ENCODE data around the gene HAGHL.
"Not testable (repeated sequence)": the region's sequence is repeated elsewhere in the genome, so short reads cannot be mapped to it uniquely, and the experiment has no call there.

The HAGHL gene

DNA sequence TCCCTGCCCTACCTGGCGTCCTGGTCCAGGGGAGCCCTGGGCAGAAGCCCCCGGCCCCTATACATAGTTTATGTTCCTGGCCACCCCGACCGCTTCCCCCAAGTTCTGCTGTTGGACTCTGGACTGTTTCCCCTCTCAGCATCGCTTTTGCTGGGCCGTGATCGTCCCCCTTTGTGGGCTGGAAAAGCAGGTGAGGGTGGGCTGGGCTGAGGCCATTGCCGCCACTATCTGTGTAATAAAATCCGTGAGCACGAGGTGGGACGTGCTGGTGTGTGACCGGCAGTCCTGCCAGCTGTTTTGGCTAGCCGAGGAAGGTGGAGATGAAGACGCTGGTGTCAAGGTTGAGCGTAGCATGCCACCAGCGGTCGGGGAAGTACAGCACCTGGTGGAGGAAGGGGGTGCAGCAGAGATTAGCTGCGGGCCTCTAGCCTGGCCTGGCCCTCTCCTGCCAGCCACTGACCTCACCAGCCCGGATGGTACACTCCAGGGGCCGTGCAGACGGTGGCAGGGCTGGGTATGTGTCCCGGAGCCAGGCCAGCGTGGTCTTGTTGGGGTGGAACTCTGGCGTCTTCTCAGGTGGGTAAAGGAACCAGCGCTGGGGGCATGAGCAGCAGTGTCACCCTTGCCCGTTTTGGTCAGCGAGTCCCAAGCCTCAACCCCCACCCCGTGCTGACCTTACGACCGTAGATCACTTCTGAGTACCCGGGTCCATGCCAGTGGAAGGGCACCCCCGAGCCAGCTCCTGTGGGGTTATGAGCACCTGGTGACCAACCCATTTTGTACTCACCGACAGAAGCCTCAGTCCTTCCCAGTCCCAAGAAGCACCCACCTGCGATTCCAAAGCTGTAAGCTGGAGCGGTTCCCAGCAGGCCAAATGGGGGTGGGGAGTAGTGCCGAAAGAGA, 44.2 kb upstream of the HAGHL start:
- Histone ChIP-seq H3K27me3 (ENCODE audit: control insufficient read depth, insufficient read depth, low read length) (no peaks in the 10 kb centered on the region), H3K4me1 (ENCODE audit: control insufficient read depth, insufficient read depth, low read length) (peaks cover 3% of the 10 kb centered on the region), H3K36me3 (ENCODE audit: control insufficient read depth, insufficient read depth, low read length) (peaks cover 39% of the 10 kb centered on the region), H3K9me3 (ENCODE audit: control insufficient read depth, insufficient read depth, low read length) (no peaks in the 10 kb centered on the region), H3K9ac (ENCODE audit: low read depth, low read length) (no peak overlapping the region), H3K4me3 (ENCODE audit: low read depth, low read length) (peak overlapping the region; percentile 75)

DNA sequence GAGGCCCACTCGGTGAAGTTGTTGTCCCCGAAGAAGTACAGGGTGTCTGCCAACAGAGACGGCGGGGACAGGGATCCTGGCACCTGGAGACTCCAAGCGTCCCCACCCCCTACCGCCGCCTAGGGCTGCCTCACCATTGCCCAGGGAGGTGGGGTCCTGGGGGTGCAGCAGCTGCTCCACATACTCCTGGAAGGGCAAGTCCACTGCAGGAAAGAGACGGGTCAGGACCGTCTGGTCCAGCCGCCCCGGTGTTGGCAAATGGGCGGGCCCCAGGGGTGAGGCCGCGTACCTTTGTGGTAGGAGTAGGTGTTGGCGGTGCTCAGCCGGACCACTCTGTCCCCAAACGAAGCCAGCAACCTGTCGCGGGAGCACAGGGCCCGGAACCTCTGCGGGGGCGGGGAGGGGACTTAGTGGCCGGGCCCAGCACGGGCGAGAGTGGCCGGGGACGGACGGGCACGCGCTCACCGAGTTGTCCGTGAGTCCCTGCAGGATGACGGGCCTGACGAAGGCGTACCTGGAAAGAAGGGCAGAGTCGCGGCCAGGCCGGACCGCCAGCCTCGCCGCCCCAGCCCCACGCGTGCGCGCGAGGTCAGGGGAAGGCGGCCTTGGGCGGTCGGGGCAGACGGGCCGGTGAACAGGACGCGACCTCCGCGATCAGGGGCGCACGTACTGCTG, 43.4 kb upstream of the HAGHL start:
- Histone ChIP-seq H3K9ac (ENCODE audit: low read depth, low read length) (peak overlapping the region; percentile 70), H3K36me3 (ENCODE audit: control insufficient read depth, insufficient read depth, low read length) (peaks cover 39% of the 10 kb centered on the region), H3K4me1 (ENCODE audit: control insufficient read depth, insufficient read depth, low read length) (peaks cover 3% of the 10 kb centered on the region), H3K27me3 (ENCODE audit: control insufficient read depth, insufficient read depth, low read length) (no peaks in the 10 kb centered on the region), H3K4me3 (ENCODE audit: low read depth, low read length) (peak overlapping the region; percentile 75), H3K9me3 (ENCODE audit: control insufficient read depth, insufficient read depth, low read length) (no peaks in the 10 kb centered on the region)

DNA sequence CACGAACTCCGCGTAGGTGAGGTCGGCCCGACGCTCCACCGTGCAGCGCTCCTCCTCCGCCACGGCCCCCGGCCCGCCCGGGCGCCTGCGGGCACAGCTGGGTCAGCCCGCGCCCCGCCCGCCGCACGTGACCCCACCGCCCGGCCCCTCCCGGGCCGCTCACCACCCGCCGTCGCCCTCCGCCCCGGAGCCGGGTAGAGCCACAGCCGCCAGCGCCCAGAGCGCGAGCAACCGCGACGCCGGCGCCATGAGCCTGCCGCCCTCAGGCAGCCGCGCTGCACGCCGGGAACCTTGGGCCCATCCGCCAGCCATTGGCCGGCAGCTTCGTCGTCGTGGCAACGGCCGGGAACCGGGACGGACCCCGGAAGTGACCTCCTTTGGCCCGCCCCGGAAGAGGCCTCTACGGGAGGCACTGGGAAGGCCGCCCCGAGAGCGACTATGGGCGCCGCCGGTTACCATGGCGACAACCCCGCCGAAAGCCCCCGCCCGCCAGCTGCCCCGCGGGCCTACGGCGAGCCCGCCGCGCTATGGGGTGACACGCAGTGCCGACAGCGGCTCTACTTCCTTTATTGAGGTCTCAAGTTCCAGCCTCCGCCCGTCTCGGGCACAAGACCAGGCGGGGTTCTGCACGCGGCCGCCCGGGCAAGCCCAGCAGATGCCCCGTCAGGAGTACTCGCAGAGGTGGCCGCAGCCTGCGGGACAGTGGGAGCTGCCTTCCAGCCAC, 42.7 kb upstream of the HAGHL start, which contains the start of gene JMJD8:
TSS of gene JMJD8 (minus strand) at position 264 of the 724 bp plus-strand sequence. CDS start at position 249, 15 bp downstream.
- peak within 1 kb of the TSS; percentile 75 for H3K4me3 ChIP-seq (ENCODE audit: low read depth, low read length)
- no peaks in the 10 kb centered on the region for H3K27me3 ChIP-seq (ENCODE audit: control insufficient read depth, insufficient read depth, low read length)
- H3K9me3 ChIP-seq (ENCODE audit: control insufficient read depth, insufficient read depth, low read length): no peaks in the 10 kb centered on the region
- H3K36me3 ChIP-seq (ENCODE audit: control insufficient read depth, insufficient read depth, low read length): peaks cover 39% of the 10 kb centered on the region
- H3K4me1 ChIP-seq (ENCODE audit: control insufficient read depth, insufficient read depth, low read length): peaks cover 3% of the 10 kb centered on the region
- peak within 1 kb of the TSS; percentile 70 for H3K9ac ChIP-seq (ENCODE audit: low read depth, low read length)

DNA sequence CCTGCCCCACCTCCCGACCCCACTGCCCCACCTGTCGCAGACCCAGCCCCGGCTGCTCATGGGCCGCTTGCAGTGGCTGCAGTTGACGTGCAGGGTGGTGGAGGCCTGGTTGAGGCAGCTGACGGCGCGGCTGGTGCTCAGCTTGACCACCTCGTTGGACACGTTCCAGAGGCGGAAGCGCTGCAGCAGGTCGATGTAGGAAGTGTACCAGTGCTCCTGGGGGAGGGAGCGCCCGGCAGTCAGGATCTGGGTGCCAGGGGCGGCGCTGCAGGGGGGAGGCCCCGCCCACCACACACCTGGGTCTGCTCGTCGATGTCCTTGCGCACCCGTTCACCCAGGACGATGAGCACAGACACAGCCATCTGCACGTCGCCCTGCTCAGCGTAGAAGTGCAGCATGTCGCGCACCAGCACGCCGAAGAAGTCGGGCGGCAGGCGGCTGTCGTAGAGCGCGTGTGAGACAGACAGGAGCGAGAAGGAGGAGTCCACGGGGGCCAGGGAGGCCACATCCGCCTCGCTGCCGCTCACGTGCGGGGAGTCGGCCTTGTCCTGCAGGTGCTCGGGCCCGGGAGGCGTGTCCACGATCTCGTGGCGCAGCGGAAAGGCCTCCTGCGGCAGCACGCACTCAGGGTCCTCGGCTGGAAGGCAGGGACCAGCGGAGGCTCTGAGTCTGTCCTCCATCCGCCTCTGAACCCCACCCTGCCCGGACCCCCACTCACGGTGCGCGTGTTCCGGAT, 41.8 kb upstream of the HAGHL start:
- H3K4me3 ChIP-seq (ENCODE audit: low read depth, low read length): no peak overlapping the region
- H3K27me3 ChIP-seq (ENCODE audit: control insufficient read depth, insufficient read depth, low read length): no peaks in the 10 kb centered on the region
- peaks cover 3% of the 10 kb centered on the region for H3K4me1 ChIP-seq (ENCODE audit: control insufficient read depth, insufficient read depth, low read length)
- H3K9me3 ChIP-seq (ENCODE audit: control insufficient read depth, insufficient read depth, low read length): no peaks in the 10 kb centered on the region
- H3K9ac ChIP-seq (ENCODE audit: low read depth, low read length): no peak overlapping the region
- H3K36me3 ChIP-seq (ENCODE audit: control insufficient read depth, insufficient read depth, low read length): peaks cover 39% of the 10 kb centered on the region

DNA sequence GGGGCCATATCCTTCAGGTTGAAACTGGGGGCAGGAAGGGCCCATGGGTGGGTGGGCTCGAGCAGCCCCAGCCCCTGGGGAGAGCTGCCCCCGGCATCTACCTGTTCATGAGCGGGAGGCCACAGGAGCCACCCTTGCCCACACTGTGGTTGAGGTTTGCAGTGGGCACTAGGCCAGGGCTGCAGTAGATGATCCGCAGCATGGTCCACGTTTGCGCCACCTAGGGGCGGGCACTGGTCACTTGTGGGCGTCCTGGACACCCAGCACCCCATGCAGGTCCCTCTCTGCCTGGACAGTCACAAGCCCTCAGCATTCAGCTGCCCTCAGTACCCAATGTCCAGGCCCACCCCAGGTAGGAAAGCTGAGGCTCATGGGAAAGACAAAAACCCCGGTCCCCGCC, 40.9 kb upstream of the HAGHL start:
- Histone ChIP-seq H3K36me3 (ENCODE audit: control insufficient read depth, insufficient read depth, low read length) (peaks cover 39% of the 10 kb centered on the region), H3K27me3 (ENCODE audit: control insufficient read depth, insufficient read depth, low read length) (peaks cover under 1% of the 10 kb centered on the region), H3K4me1 (ENCODE audit: control insufficient read depth, insufficient read depth, low read length) (peaks cover 3% of the 10 kb centered on the region), H3K9ac (ENCODE audit: low read depth, low read length) (no peak overlapping the region), H3K4me3 (ENCODE audit: low read depth, low read length) (no peak overlapping the region), H3K9me3 (ENCODE audit: control insufficient read depth, insufficient read depth, low read length) (no peaks in the 10 kb centered on the region)

DNA sequence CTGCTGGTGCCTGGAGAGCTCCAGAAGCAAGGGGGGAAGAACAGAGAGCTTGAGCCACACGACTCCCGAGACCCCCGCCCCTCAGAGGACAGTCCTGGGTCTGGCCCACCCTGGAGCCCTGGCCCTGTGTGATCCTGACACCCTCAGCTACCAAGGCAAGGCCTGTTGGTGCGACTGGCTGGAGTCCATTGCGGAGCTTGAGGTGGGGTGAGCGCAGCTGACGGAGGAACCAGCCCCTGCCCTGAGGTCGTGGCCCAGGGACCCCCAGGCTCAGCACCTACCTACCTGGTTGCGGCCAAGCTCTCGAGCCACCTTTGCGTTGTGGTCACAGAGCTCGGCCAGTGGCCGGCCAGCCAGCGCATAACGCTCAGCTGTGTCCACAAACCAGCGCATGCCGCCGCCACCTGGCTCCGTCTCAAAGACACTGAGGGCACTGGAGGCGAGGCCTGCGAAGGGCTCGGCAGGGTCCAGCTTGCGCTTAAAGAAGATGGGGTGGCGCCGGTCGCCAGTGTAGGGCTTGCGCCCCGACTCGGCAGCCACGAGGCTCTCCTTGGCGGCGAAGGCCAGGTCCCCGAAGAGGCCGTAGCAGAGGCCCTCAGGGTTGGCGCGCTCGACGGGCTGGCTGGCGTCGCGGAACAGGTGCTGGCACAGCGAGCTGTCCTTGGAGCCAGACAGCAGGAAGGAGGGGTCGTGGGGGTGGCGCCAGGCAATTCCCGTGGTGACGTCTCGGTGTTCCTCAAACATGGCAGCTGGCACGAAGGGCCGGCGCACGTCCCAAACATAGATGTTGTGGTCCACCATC, 40.2 kb upstream of the HAGHL start:
- Histone ChIP-seq H3K36me3 (ENCODE audit: control insufficient read depth, insufficient read depth, low read length) (peaks cover 36% of the 10 kb centered on the region), H3K4me3 (ENCODE audit: low read depth, low read length) (no peak overlapping the region), H3K4me1 (ENCODE audit: control insufficient read depth, insufficient read depth, low read length) (peaks cover 3% of the 10 kb centered on the region), H3K9me3 (ENCODE audit: control insufficient read depth, insufficient read depth, low read length) (no peaks in the 10 kb centered on the region), H3K27me3 (ENCODE audit: control insufficient read depth, insufficient read depth, low read length) (peaks cover 4% of the 10 kb centered on the region), H3K9ac (ENCODE audit: low read depth, low read length) (no peak overlapping the region)

DNA sequence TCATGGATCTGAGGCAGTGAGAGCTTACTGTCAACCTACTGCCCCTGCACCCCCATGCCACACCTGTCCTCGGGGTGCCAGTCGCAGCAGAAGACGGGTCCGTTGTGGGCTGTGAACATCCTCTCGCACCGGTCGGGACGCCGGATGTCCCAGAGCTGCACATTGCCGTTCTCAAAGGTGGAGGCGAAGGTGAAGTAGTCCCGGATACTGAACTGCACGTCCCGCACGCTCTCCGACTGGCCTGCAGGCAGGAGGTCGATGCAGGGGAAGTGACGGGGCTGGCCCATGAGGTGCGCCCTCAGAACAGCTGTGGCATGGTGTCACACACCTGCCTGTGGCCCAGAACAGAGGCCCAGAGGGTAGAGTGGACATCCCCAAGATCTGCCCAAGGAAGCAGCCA, 39.4 kb upstream of the HAGHL start:
- Histone ChIP-seq H3K36me3 (ENCODE audit: control insufficient read depth, insufficient read depth, low read length) (peaks cover 28% of the 10 kb centered on the region), H3K27me3 (ENCODE audit: control insufficient read depth, insufficient read depth, low read length) (peaks cover 12% of the 10 kb centered on the region), H3K4me1 (ENCODE audit: control insufficient read depth, insufficient read depth, low read length) (peaks cover 3% of the 10 kb centered on the region), H3K9ac (ENCODE audit: low read depth, low read length) (no peak overlapping the region), H3K9me3 (ENCODE audit: control insufficient read depth, insufficient read depth, low read length) (no peaks in the 10 kb centered on the region), H3K4me3 (ENCODE audit: low read depth, low read length) (no peak overlapping the region)

DNA sequence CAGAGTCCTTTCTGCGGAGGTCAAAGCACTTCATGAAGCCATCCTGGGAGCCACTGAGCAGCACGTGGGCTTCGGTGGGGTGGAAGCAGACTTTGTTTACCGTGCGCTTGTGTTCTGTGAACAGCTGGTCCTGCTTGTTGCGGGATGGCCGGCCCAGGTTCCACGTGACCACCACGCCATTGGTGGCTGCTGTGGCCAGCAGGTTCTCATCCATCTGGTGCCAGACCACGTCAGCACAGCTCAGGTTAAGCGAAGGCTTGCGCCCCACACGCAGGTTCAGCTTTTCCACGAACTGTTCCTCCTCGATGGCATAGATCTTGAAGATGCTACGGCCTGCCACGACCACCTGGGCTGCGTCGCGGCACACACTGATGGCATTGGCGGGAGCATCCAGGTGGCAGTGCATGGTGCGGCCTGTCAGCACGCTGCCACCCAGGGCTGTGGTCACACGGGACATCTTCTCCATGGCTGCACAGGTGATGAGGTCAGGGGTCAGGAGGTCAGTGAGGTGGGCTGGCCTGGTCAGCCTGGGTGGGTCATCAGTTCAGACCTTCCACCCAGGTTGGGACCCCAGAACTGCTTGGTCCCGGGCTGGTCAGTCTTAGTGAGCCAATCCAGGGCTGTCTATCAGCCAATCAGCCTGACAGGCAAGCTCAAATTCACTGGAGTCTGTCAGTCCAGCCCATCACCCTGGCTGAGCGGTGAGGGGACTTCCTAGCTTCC, 37.6 kb upstream of the HAGHL start:
- peak overlapping the region; percentile 84 for H3K4me3 ChIP-seq (ENCODE audit: low read depth, low read length)
- no peaks in the 10 kb centered on the region for H3K4me1 ChIP-seq (ENCODE audit: control insufficient read depth, insufficient read depth, low read length)

DNA sequence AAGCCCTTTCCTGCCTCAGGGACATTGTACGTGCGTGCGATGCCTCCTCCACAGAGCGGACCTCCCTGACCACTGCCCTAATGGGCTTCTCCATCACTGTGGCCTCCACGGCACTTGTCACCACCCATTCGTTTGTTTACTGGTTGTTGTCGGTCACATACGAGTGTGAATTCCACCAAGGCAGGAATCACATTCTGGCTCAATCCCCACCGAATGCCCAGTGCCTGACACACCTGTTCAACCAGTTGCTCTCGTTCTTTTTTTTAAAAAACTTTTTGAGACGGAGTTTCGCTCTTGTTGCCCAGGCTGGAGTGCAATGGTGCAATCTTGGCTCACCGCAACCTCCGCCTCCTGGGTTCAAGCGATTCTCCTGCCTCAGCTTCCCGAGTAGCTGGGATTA, 35.7 kb upstream of the HAGHL start:
- H3K9me3 ChIP-seq (ENCODE audit: control insufficient read depth, insufficient read depth, low read length); H3K4me3 ChIP-seq (ENCODE audit: low read depth, low read length); H3K36me3 ChIP-seq (ENCODE audit: control insufficient read depth, insufficient read depth, low read length); H3K4me1 ChIP-seq (ENCODE audit: control insufficient read depth, insufficient read depth, low read length); H3K9ac ChIP-seq (ENCODE audit: low read depth, low read length): not testable (repeated sequence)
- H3K27me3 ChIP-seq (ENCODE audit: control insufficient read depth, insufficient read depth, low read length): peaks cover 36% of the 10 kb centered on the region

More for the DNA sequence above, 37.6 kb upstream of the HAGHL start:
- peak overlapping the region; percentile 77 for H3K9ac ChIP-seq (ENCODE audit: low read depth, low read length)
- peaks cover 18% of the 10 kb centered on the region for H3K36me3 ChIP-seq (ENCODE audit: control insufficient read depth, insufficient read depth, low read length)
- peaks cover 21% of the 10 kb centered on the region for H3K27me3 ChIP-seq (ENCODE audit: control insufficient read depth, insufficient read depth, low read length)
- H3K9me3 ChIP-seq (ENCODE audit: control insufficient read depth, insufficient read depth, low read length): no peaks in the 10 kb centered on the region

DNA sequence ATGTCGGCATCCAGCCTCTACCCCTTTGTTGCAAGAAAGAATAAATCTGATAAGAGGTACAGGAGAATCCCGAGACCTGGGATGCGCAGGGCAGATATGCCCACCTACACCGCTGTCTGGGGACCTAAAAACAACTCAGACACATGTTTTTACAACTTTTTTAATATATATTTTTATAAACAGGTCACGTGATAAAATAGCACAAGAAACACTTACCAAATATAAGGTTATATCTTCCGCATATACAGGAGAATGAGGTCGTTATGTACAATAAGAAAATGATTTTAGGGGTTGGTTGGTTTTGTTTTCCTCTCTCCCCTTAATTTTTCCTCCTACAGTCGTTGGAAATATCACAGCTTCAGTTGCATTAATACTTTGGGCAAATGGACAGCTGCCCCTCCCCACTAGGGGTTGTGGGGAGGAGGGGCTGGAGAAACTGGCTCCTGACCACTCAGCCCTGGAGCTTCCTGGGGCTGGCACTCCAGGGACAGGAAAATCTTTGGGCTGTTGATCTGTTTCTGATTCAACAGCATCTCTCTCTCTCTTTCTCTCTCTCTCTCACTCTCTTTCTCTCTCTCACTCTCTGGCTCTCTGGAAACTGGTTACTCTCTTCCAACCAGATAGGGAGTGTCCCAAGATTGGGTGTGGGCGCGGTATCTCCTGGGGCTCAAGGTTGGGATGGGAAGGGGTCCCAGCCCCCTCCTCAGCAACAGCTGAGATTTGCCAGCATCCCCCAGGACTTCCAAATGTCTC, 34.4 kb upstream of the HAGHL start:
- Histone ChIP-seq H3K4me1 (ENCODE audit: control insufficient read depth, insufficient read depth, low read length) (no peaks in the 10 kb centered on the region), H3K27me3 (ENCODE audit: control insufficient read depth, insufficient read depth, low read length) (peaks cover 38% of the 10 kb centered on the region)

More for the DNA sequence above, 34.4 kb upstream of the HAGHL start:
- Histone ChIP-seq H3K9me3 (ENCODE audit: control insufficient read depth, insufficient read depth, low read length) (no peaks in the 10 kb centered on the region), H3K4me3 (ENCODE audit: low read depth, low read length) (no peak overlapping the region), H3K36me3 (ENCODE audit: control insufficient read depth, insufficient read depth, low read length) (no peaks in the 10 kb centered on the region), H3K9ac (ENCODE audit: low read depth, low read length) (no peak overlapping the region)
